Cardiac ventricle fibroblast (primary cell): ENCODE measurements around the gene KCNK13. TPM values are rescaled to one million over a fixed set of nuclear protein-coding genes. Genes with fewer than 3 reads are reported as not detected.

Experiments
- total RNA-seq: library from RNA; depleted of rRNA; stranded (reverse); fragments of >200 nt; gene quantifications from 2 replicates; pipeline ENCODE4 v1.2.3, GENCODE V29; 2015

KCNK13 gene
- total RNA-seq, result not detected in 2 replicates

DNA sequence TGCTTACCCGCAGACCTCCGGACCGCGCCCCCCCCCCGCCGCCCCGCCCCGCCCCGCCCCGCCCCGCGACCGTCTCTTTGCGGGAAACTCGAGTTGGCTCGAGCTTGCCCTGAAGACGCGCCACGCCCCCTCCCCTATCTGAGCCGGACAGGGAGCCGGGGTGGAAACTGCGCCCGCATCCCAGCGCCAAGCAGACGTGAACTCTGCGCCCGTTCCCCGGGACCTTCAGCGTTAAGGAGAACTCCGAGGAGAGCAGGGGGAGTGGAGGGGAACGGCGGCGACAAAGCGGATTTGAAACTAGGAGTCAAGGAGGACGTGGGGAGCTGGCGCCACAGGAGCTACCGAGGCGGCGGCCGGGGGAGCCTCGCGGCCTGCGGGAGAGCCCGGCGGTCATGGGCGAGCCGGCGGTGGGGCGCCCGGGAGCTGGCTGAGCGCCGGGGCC lies at the start of gene KCNK13:
Gene KCNK13, plus strand, starts transcription at position 310 of the 442 bp plus-strand sequence. CDS start 212 bp downstream, outside the sequence.

Other genes with a start within 250 kb of the KCNK13 start
- gene EFCAB11, start 107.3 kb upstream of the KCNK13 start, total RNA-seq, result 2.7 TPM in 2 replicates
- gene TDP1, start 106.1 kb upstream of the KCNK13 start, total RNA-seq, result 8.3 and 11.5 TPM in 2 replicates
- gene PSMC1, start 194.6 kb downstream of the KCNK13 start, total RNA-seq, result 81.4 and 107 TPM in 2 replicates